ENCODE results near the gene SRRM4. TPM values are rescaled to one million over a fixed set of nuclear protein-coding genes. Genes with fewer than 3 reads are reported as not detected.
"Not testable (repeated sequence)": the region's sequence is repeated elsewhere in the genome, so short reads cannot be mapped to it uniquely, and the experiment has no call there.

The SRRM4 gene
- total RNA-seq, 1 experiment from 2014 or later, result 0.02 TPM

- TF ChIP-seq YY1 (IDR thresholded peaks at IDR 0.05; ENCODE audit: extremely low read depth, insufficient replicate concordance, low read depth, low read length) (no peak), POLR2A (IDR thresholded peaks at IDR 0.05; ENCODE audit: borderline replicate concordance, extremely low read depth, insufficient read depth, insufficient read length) (no peak), CBX3 (IDR thresholded peaks at IDR 0.05; ENCODE audit: low read depth) (no peak), RAD21 (IDR thresholded peaks at IDR 0.05; ENCODE audit: low read depth) (no peak), CEBPB (IDR thresholded peaks at IDR 0.05; ENCODE audit: low read depth) (no peak), SRF (IDR thresholded peaks at IDR 0.05; ENCODE audit: low read depth) (no peak), ELF1 (IDR thresholded peaks at IDR 0.05; ENCODE audit: borderline replicate concordance, low read depth) (no peak), POLR2AphosphoS5 (IDR thresholded peaks at IDR 0.05; ENCODE audit: low read depth, low read length) (no peak)
- TF ChIP-seq, protein P1, sequence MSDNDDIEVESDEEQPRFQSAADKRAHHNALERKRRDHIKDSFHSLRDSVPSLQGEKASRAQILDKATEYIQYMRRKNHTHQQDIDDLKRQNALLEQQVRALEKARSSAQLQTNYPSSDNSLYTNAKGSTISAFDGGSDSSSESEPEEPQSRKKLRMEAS (IDR thresholded peaks at IDR 0.05), result no peak
- TF ChIP-seq, protein P2, sequence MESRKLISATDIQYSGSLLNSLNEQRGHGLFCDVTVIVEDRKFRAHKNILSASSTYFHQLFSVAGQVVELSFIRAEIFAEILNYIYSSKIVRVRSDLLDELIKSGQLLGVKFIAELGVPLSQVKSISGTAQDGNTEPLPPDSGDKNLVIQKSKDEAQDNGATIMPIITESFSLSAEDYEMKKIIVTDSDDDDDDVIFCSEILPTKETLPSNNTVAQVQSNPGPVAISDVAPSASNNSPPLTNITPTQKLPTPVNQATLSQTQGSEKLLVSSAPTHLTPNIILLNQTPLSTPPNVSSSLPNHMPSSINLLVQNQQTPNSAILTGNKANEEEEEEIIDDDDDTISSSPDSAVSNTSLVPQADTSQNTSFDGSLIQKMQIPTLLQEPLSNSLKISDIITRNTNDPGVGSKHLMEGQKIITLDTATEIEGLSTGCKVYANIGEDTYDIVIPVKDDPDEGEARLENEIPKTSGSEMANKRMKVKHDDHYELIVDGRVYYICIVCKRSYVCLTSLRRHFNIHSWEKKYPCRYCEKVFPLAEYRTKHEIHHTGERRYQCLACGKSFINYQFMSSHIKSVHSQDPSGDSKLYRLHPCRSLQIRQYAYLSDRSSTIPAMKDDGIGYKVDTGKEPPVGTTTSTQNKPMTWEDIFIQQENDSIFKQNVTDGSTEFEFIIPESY (IDR thresholded peaks at IDR 0.05; ENCODE audit: extremely low read depth, insufficient replicate concordance, low read length), result no peak
These were observed 121.4 kb downstream of the SRRM4 start (continued) for GRCh38 chr12:119102714-119103113.

DNA sequence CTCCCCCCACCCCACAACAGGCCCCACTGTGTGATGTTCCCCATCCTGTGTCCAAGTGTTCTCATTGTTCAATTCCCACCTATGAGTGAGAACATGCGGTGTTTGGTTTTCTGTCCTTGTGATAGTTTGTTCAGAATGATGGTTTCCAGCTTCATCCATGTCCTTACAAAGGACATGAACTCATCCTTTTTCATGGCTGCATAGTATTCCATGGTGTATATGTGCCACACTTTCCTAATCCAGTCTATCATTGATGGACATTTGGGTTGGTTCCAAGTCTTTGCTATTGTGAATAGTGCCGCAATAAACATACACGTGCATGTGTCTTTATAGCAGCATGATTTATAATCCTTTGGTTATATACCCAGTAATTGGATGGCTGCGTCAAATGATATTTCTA, 123.6 kb downstream of the SRRM4 start:
- H3K9me2 ChIP-seq (ENCODE audit: insufficient read depth); H3K9me3 ChIP-seq (ENCODE audit: control insufficient read depth in 1 of 2, insufficient read depth in 1 of 2, low read depth in 1 of 2, low read length in 2 of 2); H3K79me2 ChIP-seq (ENCODE audit: insufficient read depth, low read length); H4K20me1 ChIP-seq (ENCODE audit: insufficient read depth); BruUV-seq (replicated peaks); ATAC-seq; H3K4me3 ChIP-seq (replicated peaks in 1 of 2; ENCODE audit: low read depth in 1 of 2, low read length in 2 of 2); POLR2A ChIA-PET; H3K36me3 ChIP-seq (ENCODE audit: control insufficient read depth in 1 of 2, insufficient read depth in 2 of 2, low read length in 2 of 2); H3K27me3 ChIP-seq (ENCODE audit: insufficient read depth, low read length); H3K27ac ChIP-seq (ENCODE audit: low read depth, low read length); intact Hi-C loops (cut with micrococcal nuclease); H3K9ac ChIP-seq (ENCODE audit: low read length); RAD21 ChIA-PET (ENCODE audit: low non-redundant PET in 1 of 2, low total read pairs in 2 of 2, uncharacterized antibody in 2 of 2, unreplicated experiment in 2 of 2); DNase-seq (ENCODE audit: low read depth, low spot score); CTCF ChIA-PET; H3K4me1 ChIP-seq (ENCODE audit: control insufficient read depth in 1 of 2, insufficient read depth in 2 of 2, low read length in 2 of 2); H3K4me2 ChIP-seq (ENCODE audit: low read length); H2AFZ ChIP-seq (ENCODE audit: low read depth, low read length, poor library complexity, severe bottlenecking): not testable (repeated sequence)

Data from HCT116 (cell line).